ENCODE measurements around the gene PPP1R12C.

DNA sequence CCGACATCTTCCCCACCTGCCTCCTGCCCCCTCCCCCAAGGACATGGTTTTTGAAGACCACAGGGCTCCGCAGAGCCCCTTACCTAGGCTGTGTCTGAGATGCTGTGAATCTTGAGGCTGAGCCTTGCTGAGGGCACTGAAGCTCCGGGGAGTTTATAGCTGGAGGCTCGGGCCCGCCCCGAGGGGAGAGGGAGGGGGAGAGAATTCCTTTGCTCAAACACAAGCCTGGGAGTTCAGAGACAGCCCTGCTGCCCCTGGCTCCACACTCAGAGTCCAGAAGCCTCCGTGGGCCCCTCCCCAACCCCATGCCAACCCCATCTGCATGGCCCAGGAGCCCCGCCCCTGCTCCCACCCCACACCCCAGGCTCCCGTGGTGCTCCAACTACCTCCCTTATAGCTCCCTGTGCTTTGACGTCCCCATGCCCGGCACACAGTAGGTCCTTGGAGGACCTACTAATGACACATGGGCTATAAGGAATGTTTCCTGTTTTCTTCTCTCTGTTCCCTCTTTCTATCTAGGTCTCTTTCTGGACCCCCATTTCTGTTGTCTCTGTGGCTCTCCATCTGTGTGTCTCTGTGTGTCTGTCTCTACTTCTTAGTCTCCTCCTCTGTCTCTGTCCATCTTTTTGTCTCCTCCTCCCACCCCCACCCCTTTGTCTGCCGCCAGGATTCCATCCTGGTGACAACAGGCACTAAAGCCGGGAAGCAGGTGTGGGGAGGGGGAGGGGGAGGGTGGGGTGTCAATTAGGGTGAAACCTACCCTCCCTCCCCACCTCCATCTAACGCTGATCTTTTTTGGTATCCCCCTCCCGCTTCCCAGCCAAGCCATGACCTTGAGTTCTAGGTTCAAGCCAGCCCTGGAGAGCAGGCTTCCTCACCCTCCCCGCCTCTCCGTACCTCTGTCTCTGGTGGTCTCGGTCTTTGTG lies 31.9 kb upstream of the PPP1R12C start, which contains the start of gene TNNT1:
- TF ChIP-seq, protein P1, sequence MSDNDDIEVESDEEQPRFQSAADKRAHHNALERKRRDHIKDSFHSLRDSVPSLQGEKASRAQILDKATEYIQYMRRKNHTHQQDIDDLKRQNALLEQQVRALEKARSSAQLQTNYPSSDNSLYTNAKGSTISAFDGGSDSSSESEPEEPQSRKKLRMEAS (CRISPR knock-in tag; IDR thresholded peaks at IDR 0.05) = no peak
- TF ChIP-seq, protein P2, sequence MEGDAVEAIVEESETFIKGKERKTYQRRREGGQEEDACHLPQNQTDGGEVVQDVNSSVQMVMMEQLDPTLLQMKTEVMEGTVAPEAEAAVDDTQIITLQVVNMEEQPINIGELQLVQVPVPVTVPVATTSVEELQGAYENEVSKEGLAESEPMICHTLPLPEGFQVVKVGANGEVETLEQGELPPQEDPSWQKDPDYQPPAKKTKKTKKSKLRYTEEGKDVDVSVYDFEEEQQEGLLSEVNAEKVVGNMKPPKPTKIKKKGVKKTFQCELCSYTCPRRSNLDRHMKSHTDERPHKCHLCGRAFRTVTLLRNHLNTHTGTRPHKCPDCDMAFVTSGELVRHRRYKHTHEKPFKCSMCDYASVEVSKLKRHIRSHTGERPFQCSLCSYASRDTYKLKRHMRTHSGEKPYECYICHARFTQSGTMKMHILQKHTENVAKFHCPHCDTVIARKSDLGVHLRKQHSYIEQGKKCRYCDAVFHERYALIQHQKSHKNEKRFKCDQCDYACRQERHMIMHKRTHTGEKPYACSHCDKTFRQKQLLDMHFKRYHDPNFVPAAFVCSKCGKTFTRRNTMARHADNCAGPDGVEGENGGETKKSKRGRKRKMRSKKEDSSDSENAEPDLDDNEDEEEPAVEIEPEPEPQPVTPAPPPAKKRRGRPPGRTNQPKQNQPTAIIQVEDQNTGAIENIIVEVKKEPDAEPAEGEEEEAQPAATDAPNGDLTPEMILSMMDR (IDR thresholded peaks at IDR 0.05) = no peak
- TF ChIP-seq ZNF138 (CRISPR knock-in tag; conservative IDR thresholded peaks at IDR 0.05) (no peak), ZNF416 (CRISPR knock-in tag; IDR thresholded peaks at IDR 0.05) (no peak), TEAD4 (CRISPR knock-in tag; IDR thresholded peaks at IDR 0.05) (no peak), RELA (CRISPR knock-in tag; IDR thresholded peaks at IDR 0.05; ENCODE audit: borderline replicate concordance) (no peak), FOXJ3 (CRISPR knock-in tag; IDR thresholded peaks at IDR 0.05; ENCODE audit: borderline replicate concordance) (no peak)
- TF ChIP-seq, protein P3, sequence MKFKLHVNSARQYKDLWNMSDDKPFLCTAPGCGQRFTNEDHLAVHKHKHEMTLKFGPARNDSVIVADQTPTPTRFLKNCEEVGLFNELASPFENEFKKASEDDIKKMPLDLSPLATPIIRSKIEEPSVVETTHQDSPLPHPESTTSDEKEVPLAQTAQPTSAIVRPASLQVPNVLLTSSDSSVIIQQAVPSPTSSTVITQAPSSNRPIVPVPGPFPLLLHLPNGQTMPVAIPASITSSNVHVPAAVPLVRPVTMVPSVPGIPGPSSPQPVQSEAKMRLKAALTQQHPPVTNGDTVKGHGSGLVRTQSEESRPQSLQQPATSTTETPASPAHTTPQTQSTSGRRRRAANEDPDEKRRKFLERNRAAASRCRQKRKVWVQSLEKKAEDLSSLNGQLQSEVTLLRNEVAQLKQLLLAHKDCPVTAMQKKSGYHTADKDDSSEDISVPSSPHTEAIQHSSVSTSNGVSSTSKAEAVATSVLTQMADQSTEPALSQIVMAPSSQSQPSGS (CRISPR knock-in tag; IDR thresholded peaks at IDR 0.05; ENCODE audit: borderline replicate concordance, low read depth) = no peak
- TF ChIP-seq, protein P4, sequence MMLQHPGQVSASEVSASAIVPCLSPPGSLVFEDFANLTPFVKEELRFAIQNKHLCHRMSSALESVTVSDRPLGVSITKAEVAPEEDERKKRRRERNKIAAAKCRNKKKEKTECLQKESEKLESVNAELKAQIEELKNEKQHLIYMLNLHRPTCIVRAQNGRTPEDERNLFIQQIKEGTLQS (CRISPR knock-in tag; conservative IDR thresholded peaks at IDR 0.05) = no peak
- TF ChIP-seq, protein P5, sequence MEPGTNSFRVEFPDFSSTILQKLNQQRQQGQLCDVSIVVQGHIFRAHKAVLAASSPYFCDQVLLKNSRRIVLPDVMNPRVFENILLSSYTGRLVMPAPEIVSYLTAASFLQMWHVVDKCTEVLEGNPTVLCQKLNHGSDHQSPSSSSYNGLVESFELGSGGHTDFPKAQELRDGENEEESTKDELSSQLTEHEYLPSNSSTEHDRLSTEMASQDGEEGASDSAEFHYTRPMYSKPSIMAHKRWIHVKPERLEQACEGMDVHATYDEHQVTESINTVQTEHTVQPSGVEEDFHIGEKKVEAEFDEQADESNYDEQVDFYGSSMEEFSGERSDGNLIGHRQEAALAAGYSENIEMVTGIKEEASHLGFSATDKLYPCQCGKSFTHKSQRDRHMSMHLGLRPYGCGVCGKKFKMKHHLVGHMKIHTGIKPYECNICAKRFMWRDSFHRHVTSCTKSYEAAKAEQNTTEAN (CRISPR knock-in tag; IDR thresholded peaks at IDR 0.05) = no peak
- TF ChIP-seq, protein P6, sequence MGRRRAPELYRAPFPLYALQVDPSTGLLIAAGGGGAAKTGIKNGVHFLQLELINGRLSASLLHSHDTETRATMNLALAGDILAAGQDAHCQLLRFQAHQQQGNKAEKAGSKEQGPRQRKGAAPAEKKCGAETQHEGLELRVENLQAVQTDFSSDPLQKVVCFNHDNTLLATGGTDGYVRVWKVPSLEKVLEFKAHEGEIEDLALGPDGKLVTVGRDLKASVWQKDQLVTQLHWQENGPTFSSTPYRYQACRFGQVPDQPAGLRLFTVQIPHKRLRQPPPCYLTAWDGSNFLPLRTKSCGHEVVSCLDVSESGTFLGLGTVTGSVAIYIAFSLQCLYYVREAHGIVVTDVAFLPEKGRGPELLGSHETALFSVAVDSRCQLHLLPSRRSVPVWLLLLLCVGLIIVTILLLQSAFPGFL (CRISPR knock-in tag; IDR thresholded peaks at IDR 0.05; ENCODE audit: borderline replicate concordance) = no peak
- TF ChIP-seq, protein P7, sequence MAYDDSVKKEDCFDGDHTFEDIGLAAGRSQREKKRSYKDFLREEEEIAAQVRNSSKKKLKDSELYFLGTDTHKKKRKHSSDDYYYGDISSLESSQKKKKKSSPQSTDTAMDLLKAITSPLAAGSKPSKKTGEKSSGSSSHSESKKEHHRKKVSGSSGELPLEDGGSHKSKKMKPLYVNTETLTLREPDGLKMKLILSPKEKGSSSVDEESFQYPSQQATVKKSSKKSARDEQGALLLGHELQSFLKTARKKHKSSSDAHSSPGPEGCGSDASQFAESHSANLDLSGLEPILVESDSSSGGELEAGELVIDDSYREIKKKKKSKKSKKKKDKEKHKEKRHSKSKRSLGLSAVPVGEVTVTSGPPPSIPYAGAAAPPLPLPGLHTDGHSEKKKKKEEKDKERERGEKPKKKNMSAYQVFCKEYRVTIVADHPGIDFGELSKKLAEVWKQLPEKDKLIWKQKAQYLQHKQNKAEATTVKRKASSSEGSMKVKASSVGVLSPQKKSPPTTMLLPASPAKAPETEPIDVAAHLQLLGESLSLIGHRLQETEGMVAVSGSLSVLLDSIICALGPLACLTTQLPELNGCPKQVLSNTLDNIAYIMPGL (CRISPR knock-in tag; IDR thresholded peaks at IDR 0.05) = no peak

All from WTC11 (cell line).